ENCODE data around the gene GOLGA6L2.

GRCh38 chr15:23437673-23438072 lies 9.4 kb downstream of the GOLGA6L2 start:
- TF ChIP-seq CTCF (IDR thresholded peaks at IDR 0.05; ENCODE audit: poor library complexity) (no peak), EZH2 (IDR thresholded peaks at IDR 0.05; ENCODE audit: borderline replicate concordance) (no peak)
